Mesenchymal stem cell (in vitro differentiated cells and primary cell): ENCODE data around the gene FOXE3.

Source experiments
- DNase-seq: peaks from one replicate; pipeline ENCODE4 v3.0.0-alpha.2; 2013
- H2AFZ ChIP-seq: one replicate; pipeline ENCODE4 v1.6.1; 2013; ENCODE audit warnings: low read depth, mild to moderate bottlenecking, control low read depth, inconsistent platforms, low read length, moderate library complexity
- H2AK5ac ChIP-seq: 2 replicates; pipeline ENCODE4 v1.6.1; 2013; ENCODE audit warnings: low read length, moderate library complexity, mild to moderate bottlenecking, inconsistent platforms; ENCODE audit not compliant: severe bottlenecking
- H2BK120ac ChIP-seq: one replicate; pipeline ENCODE4 v1.6.1; 2013; ENCODE audit warnings: low read depth, mild to moderate bottlenecking, inconsistent platforms, low read length, moderate library complexity
- H2BK12ac ChIP-seq, 2 experiments: one replicate each; pipeline ENCODE4 v1.6.1; 2013; ENCODE audit warnings: inconsistent platforms in 2 of 2, low read length in 2 of 2, mild to moderate bottlenecking in 2 of 2, moderate library complexity in 2 of 2, control low read depth in 1 of 2
- H2BK15ac ChIP-seq: one replicate; pipeline ENCODE4 v1.6.1; 2013; ENCODE audit warnings: mild to moderate bottlenecking, low read depth, inconsistent platforms; ENCODE audit not compliant: poor library complexity, severe bottlenecking
- H2BK5ac ChIP-seq: 2 replicates; pipeline ENCODE4 v1.6.1; 2013; ENCODE audit warnings: low read depth, mild to moderate bottlenecking, low read length, control low read depth, inconsistent platforms; ENCODE audit not compliant: poor library complexity, severe bottlenecking
- H3K14ac ChIP-seq, 2 experiments: one replicate each; pipeline ENCODE4 v1.6.1; 2013; ENCODE audit warnings: inconsistent platforms in 2 of 2, low read length in 2 of 2, control low read depth in 1 of 2, mild to moderate bottlenecking in 1 of 2, moderate library complexity in 1 of 2
- H3K18ac ChIP-seq, 2 experiments: one replicate each; pipeline ENCODE4 v1.6.1; 2013; ENCODE audit warnings: inconsistent platforms in 2 of 2, low read length in 2 of 2, control low read depth in 1 of 2, low read depth in 1 of 2, mild to moderate bottlenecking in 1 of 2
- H3K23ac ChIP-seq, 2 experiments: one replicate each; pipeline ENCODE4 v1.6.1; 2013; ENCODE audit warnings: inconsistent platforms in 2 of 2, low read length in 2 of 2, mild to moderate bottlenecking in 2 of 2, moderate library complexity in 2 of 2, control low read depth in 1 of 2
- H3K27ac ChIP-seq: 2 replicates; pipeline ENCODE4 v1.5.1; 2013; ENCODE audit warnings: mild to moderate bottlenecking, moderate library complexity, low read length, control low read depth, inconsistent platforms; ENCODE audit not compliant: poor library complexity, severe bottlenecking
- H3K27me3 ChIP-seq, 2 experiments: 2 replicates each; pipeline versions ENCODE4 v1.6.1 to v1.7.0; 2013; ENCODE audit warnings: low read length in 2 of 2, mild to moderate bottlenecking in 2 of 2, moderate library complexity in 2 of 2, control low read depth in 1 of 2, inconsistent platforms in 1 of 2; ENCODE audit not compliant: control insufficient read depth in 1 of 2, insufficient read depth in 1 of 2
- H3K36me3 ChIP-seq, 2 experiments: 2 replicates each; pipeline versions ENCODE4 v1.6.1 to v1.7.0; 2013; ENCODE audit warnings: low read length in 2 of 2, control low read depth in 1 of 2, inconsistent platforms in 1 of 2, low read depth in 1 of 2, mild to moderate bottlenecking in 1 of 2; ENCODE audit not compliant: insufficient read depth in 2 of 2, control insufficient read depth in 1 of 2
- H3K4ac ChIP-seq, 2 experiments: one replicate each; pipeline ENCODE4 v1.6.1; 2013; ENCODE audit warnings: inconsistent platforms in 2 of 2, low read length in 2 of 2, mild to moderate bottlenecking in 2 of 2, moderate library complexity in 2 of 2, control low read depth in 1 of 2, low read depth in 1 of 2
- H3K4me1 ChIP-seq: 2 replicates; pipeline ENCODE4 v1.6.1; 2013; ENCODE audit warnings: low read depth, low read length, control low read depth; ENCODE audit not compliant: control insufficient read depth, insufficient read depth
- H3K4me2 ChIP-seq: 2 replicates; pipeline ENCODE4 v1.6.1; 2013; ENCODE audit warnings: low read length, mild to moderate bottlenecking, inconsistent platforms; ENCODE audit not compliant: poor library complexity, severe bottlenecking
- H3K4me3 ChIP-seq, 2 experiments: 2 replicates each; pipeline versions ENCODE4 v1.5.1 to v1.7.0; 2013; ENCODE audit warnings: low read length in 2 of 2, mild to moderate bottlenecking in 2 of 2, control low read depth in 1 of 2, low read depth in 1 of 2; ENCODE audit not compliant: insufficient read depth in 1 of 2
- H3K79me1 ChIP-seq: replicated peaks from 2 replicates; pipeline ENCODE4 v1.6.1; 2013; ENCODE audit warnings: mild to moderate bottlenecking, control low read depth, low read length, inconsistent platforms; ENCODE audit not compliant: poor library complexity, severe bottlenecking
- H3K9ac ChIP-seq: 2 replicates; pipeline ENCODE4 v1.7.0; 2013; ENCODE audit warnings: mild to moderate bottlenecking, low read length, moderate library complexity
- H3K9me3 ChIP-seq: 2 replicates; pipeline ENCODE4 v1.7.0; 2013; ENCODE audit warnings: mild to moderate bottlenecking, low read length; ENCODE audit not compliant: control insufficient read depth
- H4K8ac ChIP-seq: one replicate; pipeline ENCODE4 v1.6.1; 2013; ENCODE audit warnings: inconsistent platforms, mild to moderate bottlenecking, low read length, moderate library complexity
- H4K91ac ChIP-seq: one replicate; pipeline ENCODE4 v1.6.1; 2013; ENCODE audit warnings: mild to moderate bottlenecking, low read length, inconsistent platforms
- WGBS: methylation state at CpG from one replicate; pipeline ENCODE4 v1.1.7; 2013; ENCODE audit warnings: mixed read lengths; 5-methylcytosine and 5-hydroxymethylcytosine counted together

FOXE3 gene

DNA sequence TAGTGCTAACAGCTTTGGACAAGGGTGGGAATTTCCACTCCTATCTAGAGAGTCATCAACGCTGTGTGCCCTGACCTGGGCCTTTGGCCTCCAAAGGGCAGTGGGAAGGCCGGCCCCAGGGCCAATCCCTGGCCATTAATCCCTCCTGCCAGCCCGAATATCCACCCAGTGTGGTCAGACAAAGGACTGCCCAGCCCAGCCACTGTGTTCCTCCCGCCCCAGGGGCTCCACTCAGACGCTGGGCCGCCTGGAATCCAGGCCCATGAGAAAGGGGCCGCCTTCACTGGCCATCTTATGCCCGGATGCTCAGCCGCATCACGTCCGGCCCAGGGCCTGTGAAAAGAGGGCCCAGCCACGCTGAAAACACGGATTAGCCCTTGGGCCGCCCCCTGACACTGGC, 3.6 kb upstream of the FOXE3 start:
- H3K9me3 ChIP-seq, result no peaks in the 10 kb centered on the region
- H3K23ac ChIP-seq, result no peak overlapping the region
- H2BK12ac ChIP-seq, result no peak overlapping the region
- no peaks in the 10 kb centered on the region for H3K79me1 ChIP-seq
- H3K14ac ChIP-seq, result no peak overlapping the region
- no peak overlapping the region for H4K8ac ChIP-seq
- no peaks in the 10 kb centered on the region for H3K36me3 ChIP-seq
- no peak overlapping the region for H2AFZ ChIP-seq
- no peak overlapping the region for H3K27ac ChIP-seq
- peaks cover 20% of the 10 kb centered on the region for H3K4me1 ChIP-seq
- H3K27me3 ChIP-seq, result peaks cover 27 to 44% of the 10 kb centered on the region in 2 experiments
- H3K9ac ChIP-seq, result no peak overlapping the region
- H2BK120ac ChIP-seq, result no peak overlapping the region
- H2BK15ac ChIP-seq, result no peak overlapping the region
- H3K4me3 ChIP-seq, result no peak overlapping the region
- H3K4ac ChIP-seq, result no peak overlapping the region
- no peak overlapping the region for H2BK5ac ChIP-seq
- DNase-seq, result no peak
- H2AK5ac ChIP-seq, result no peak overlapping the region
- no peak overlapping the region for H3K4me2 ChIP-seq
- H4K91ac ChIP-seq, result no peak overlapping the region
- 75% methylated on average over 14 of the region's 14 CpGs for WGBS
- H3K18ac ChIP-seq, result no peak overlapping the region

DNA sequence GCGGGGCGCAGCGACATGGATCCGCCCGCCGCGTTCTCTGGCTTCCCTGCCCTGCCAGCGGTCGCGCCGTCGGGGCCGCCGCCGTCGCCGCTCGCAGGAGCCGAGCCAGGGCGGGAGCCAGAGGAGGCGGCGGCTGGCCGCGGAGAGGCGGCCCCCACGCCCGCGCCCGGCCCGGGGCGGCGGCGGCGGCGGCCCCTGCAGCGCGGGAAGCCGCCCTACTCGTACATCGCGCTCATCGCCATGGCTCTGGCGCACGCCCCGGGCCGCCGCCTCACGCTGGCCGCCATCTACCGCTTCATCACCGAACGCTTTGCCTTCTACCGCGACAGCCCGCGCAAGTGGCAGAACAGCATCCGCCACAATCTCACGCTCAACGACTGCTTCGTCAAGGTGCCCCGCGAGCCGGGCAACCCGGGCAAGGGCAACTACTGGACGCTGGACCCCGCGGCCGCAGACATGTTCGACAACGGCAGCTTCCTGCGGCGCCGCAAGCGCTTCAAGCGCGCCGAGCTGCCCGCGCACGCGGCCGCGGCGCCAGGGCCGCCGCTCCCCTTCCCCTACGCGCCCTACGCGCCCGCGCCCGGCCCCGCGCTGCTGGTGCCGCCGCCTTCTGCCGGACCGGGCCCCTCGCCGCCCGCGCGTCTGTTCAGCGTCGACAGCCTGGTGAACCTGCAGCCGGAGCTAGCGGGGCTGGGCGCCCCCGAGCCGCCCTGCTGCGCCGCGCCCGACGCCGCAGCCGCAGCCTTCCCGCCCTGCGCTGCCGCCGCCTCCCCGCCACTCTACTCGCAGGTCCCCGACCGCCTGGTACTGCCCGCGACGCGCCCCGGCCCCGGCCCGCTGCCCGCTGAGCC, 459 bp downstream of the FOXE3 start:
- Histone ChIP-seq H3K27ac (no peak overlapping the region), H4K91ac (no peak overlapping the region), H3K14ac (no peak overlapping the region), H2BK5ac (no peak overlapping the region), H3K27me3 (peaks cover 60 to 65% of the 10 kb centered on the region in 2 experiments), H3K4ac (no peak overlapping the region), H3K4me3 (peak overlapping the region; percentile 8 to 51), H3K9me3 (no peaks in the 10 kb centered on the region), H4K8ac (no peak overlapping the region), H3K18ac (no peak overlapping the region), H2BK120ac (no peak overlapping the region), H3K23ac (no peak overlapping the region), H3K4me2 (peak overlapping the region; percentile 26), H2BK12ac (no peak overlapping the region), H3K79me1 (no peaks in the 10 kb centered on the region), H2AFZ (no peak overlapping the region), H3K9ac (no peak overlapping the region), H2BK15ac (no peak overlapping the region), H3K4me1 (peaks cover 11% of the 10 kb centered on the region), H3K36me3 (no peaks in the 10 kb centered on the region), H2AK5ac (no peak overlapping the region)
- under 1% methylated on average over 93 of the region's 134 CpGs for WGBS
- DNase-seq, result no peak

DNA sequence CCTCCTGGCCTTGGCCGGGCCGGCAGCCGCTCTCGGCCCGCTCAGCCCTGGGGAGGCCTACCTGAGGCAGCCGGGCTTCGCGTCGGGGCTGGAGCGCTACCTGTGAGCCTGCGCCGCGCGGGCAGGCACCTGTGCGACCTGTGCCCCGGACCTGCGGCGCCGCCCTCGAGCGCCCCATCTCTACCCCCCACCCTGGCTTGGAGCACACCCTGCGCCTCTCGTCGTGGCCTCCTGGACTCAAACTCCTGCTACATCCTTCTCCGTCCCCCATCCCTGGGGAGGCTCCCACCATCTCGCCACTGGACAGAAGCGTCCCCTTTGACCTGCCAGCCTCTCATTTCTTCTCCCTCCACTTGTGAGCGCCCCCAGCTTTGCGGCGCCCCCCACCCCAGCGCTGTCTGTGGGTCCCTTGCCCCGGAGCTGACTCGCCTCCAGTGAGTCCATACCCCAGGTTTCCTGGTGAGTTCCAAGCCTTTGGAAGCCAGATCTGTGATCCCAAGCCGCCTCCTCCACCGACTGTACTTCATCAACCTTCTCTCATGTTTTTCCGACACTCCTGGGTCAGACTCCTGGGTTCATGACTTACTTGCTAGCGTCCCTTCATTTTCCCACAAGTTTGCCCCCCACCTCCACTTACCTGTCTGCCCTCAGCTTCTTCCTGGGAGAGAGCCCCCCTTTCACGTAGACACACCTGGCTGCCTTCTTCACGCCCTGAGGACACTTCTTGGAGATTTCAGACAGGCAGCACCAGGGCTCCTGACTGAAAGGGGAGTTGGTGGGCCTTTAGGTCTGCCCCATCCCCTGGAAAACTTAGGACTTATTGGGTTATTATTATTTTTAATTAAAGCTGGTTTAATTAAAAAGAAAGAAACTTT, 1.3 kb downstream of the FOXE3 start:
- no peak overlapping the region for H2BK12ac ChIP-seq
- no peaks in the 10 kb centered on the region for H3K79me1 ChIP-seq
- H3K27ac ChIP-seq, result no peak overlapping the region
- H2BK120ac ChIP-seq, result no peak overlapping the region
- no peak overlapping the region for H2AK5ac ChIP-seq
- H3K18ac ChIP-seq, result no peak overlapping the region
- H2AFZ ChIP-seq, result no peak overlapping the region
- no peaks in the 10 kb centered on the region for H3K36me3 ChIP-seq
- H3K4me1 ChIP-seq, result peaks cover 8% of the 10 kb centered on the region
- DNase-seq, result no peak
- no peak overlapping the region for H3K4ac ChIP-seq
- no peak overlapping the region for H4K8ac ChIP-seq
- WGBS, result 13% methylated on average over 39 of the region's 39 CpGs
- H3K4me2 ChIP-seq, result no peak overlapping the region
- peaks cover 60 to 65% of the 10 kb centered on the region in 2 experiments for H3K27me3 ChIP-seq
- no peak overlapping the region for H3K9ac ChIP-seq
- no peak overlapping the region for H3K23ac ChIP-seq
- no peak overlapping the region for H2BK15ac ChIP-seq
- H3K14ac ChIP-seq, result no peak overlapping the region
- H2BK5ac ChIP-seq, result no peak overlapping the region
- no peak overlapping the region for H3K4me3 ChIP-seq
- no peaks in the 10 kb centered on the region for H3K9me3 ChIP-seq
- H4K91ac ChIP-seq, result no peak overlapping the region

DNA sequence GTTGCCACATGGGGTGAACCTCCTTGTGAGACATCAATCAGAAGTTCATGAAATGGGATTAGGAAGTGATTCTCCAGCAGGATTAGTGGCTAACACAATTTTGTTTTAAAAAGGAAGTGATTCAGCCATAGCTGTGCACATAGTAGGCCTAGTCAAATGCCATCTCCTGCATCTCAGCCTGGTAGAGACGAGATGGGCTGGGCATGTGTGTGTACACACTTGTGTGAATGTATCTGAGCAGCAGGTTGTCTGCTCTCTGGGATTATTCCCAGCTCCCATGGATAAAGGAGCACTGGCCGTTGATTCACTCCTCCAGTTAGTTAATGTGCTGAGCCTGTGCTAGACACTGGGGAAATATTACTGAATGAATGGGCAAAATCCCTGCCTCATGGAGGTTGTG, 2.0 kb downstream of the FOXE3 start:
- H3K27me3 ChIP-seq, result peaks cover 60 to 65% of the 10 kb centered on the region in 2 experiments
- 68% methylated on average over 2 of the region's 2 CpGs for WGBS
- H3K4me1 ChIP-seq, result peaks cover 8% of the 10 kb centered on the region

More for the DNA sequence above, 2.0 kb downstream of the FOXE3 start:
- H3K14ac ChIP-seq, result no peak overlapping the region
- no peak overlapping the region for H3K23ac ChIP-seq
- no peak overlapping the region for H2BK15ac ChIP-seq
- H2BK12ac ChIP-seq, result no peak overlapping the region
- H2BK5ac ChIP-seq, result no peak overlapping the region
- H2AK5ac ChIP-seq, result no peak overlapping the region
- H3K4ac ChIP-seq, result no peak overlapping the region
- H3K27ac ChIP-seq, result no peak overlapping the region
- H3K79me1 ChIP-seq, result no peaks in the 10 kb centered on the region
- no peak overlapping the region for H2AFZ ChIP-seq
- no peak overlapping the region for H3K4me2 ChIP-seq
- no peak overlapping the region for H2BK120ac ChIP-seq
- DNase-seq, result no peak
- H3K4me3 ChIP-seq, result no peak overlapping the region
- no peak overlapping the region for H3K18ac ChIP-seq
- no peaks in the 10 kb centered on the region for H3K9me3 ChIP-seq
- H3K9ac ChIP-seq, result no peak overlapping the region
- no peaks in the 10 kb centered on the region for H3K36me3 ChIP-seq
- no peak overlapping the region for H4K8ac ChIP-seq
- H4K91ac ChIP-seq, result no peak overlapping the region
